CD8-positive, alpha-beta memory T cell (primary cell): ENCODE results near the gene DHX15. TPM values are rescaled to one million over a fixed set of nuclear protein-coding genes. Genes with fewer than 3 reads are reported as not detected.

Experiments used
- CTCF ChIA-PET: fragments of 350-600 bp; sonication (Branson Sonifier 250); formaldehyde crosslinking; loops from one replicate; lab custom pipeline; 2021; ENCODE audit warnings: antibody characterized with exemption; lab: Charles Lee
- POLR2A ChIA-PET: fragments of 350-600 bp; sonication (Branson Sonifier 250); formaldehyde crosslinking; loops from one replicate; lab custom pipeline; 2021; ENCODE audit warnings: antibody characterized with exemption; lab: Charles Lee
- DNase-seq, 5 donors: peaks; one replicate each; pipeline versions ENCODE4 v3.0.0 to v3.0.0-alpha.2; 2020 to 2022; ENCODE audit warnings: mixed read lengths in 1 of 5
- H3K27ac ChIP-seq: one replicate; pipeline ENCODE4 v1.7.0; 2013; ENCODE audit warnings: low read depth, mild to moderate bottlenecking, low read length, moderate library complexity
- H3K27me3 ChIP-seq: 2 replicates; pipeline ENCODE4 v1.7.0; 2013; ENCODE audit warnings: low read length, mild to moderate bottlenecking; ENCODE audit not compliant: insufficient read depth, poor library complexity, severe bottlenecking
- H3K36me3 ChIP-seq: 2 replicates; pipeline ENCODE4 v1.7.0; 2013; ENCODE audit warnings: mild to moderate bottlenecking, low read length, moderate library complexity; ENCODE audit not compliant: insufficient read depth
- H3K4me1 ChIP-seq: 2 replicates; pipeline ENCODE4 v1.7.0; 2013; ENCODE audit warnings: mild to moderate bottlenecking, low read length, moderate library complexity; ENCODE audit not compliant: insufficient read depth
- H3K4me3 ChIP-seq: 2 replicates; pipeline ENCODE4 v1.7.0; 2013; ENCODE audit warnings: mild to moderate bottlenecking, low read length
- H3K9me3 ChIP-seq: 2 replicates; pipeline ENCODE4 v1.7.0; 2013; ENCODE audit warnings: mild to moderate bottlenecking, low read length
- H3K27ac Mint-ChIP-seq, 8 donors: one replicate each; pipeline ENCODE4 v1.8.0; 2020 to 2021; ENCODE audit warnings: mixed read lengths in 8 of 8, mild to moderate bottlenecking in 6 of 8, inconsistent platforms in 3 of 8, moderate library complexity in 3 of 8
- H3K27me3 Mint-ChIP-seq, 2 donors: one replicate each; pipeline ENCODE4 v1.8.0; 2020 to 2021; ENCODE audit warnings: mixed read lengths in 2 of 2, mild to moderate bottlenecking in 1 of 2, moderate library complexity in 1 of 2
- H3K36me3 Mint-ChIP-seq, 3 donors: one replicate each; pipeline ENCODE4 v1.8.0; 2020 to 2021; ENCODE audit warnings: mixed read lengths in 3 of 3, inconsistent platforms in 1 of 3, mild to moderate bottlenecking in 1 of 3
- H3K4me1 Mint-ChIP-seq, 3 donors: one replicate each; pipeline ENCODE4 v1.8.0; 2020 to 2021; ENCODE audit warnings: mixed read lengths in 3 of 3, inconsistent platforms in 1 of 3, mild to moderate bottlenecking in 1 of 3
- H3K4me3 Mint-ChIP-seq, 7 donors: one replicate each; pipeline ENCODE4 v1.8.0; 2020 to 2021; ENCODE audit warnings: mixed read lengths in 7 of 7, mild to moderate bottlenecking in 6 of 7, moderate library complexity in 4 of 7, inconsistent platforms in 2 of 7
- H3K9me3 Mint-ChIP-seq, 5 donors: one replicate each; pipeline ENCODE4 v1.8.0; 2020 to 2022; ENCODE audit warnings: mixed read lengths in 5 of 5, mild to moderate bottlenecking in 3 of 5, moderate library complexity in 2 of 5, inconsistent platforms in 1 of 5
- polyA plus RNA-seq: library from polyadenylated mRNA; unstranded; fragments of 300-500 nt; fragmentation: Illumina TruSeq; gene quantifications from one replicate; pipeline ENCODE4 v1.2.3, GENCODE V29; 2021
- total RNA-seq, 2 experiments: library from RNA; stranded (reverse); gene quantifications; one replicate each; pipeline ENCODE4 v1.2.3, GENCODE V29; 2021

DHX15 gene
- total and polyA plus RNA-seq, 3 experiments from 2014 or later, result 54.8 to 209 (median 207) TPM

GRCh38 chr4:24565054-24565453 lies 19.3 kb downstream of the DHX15 start:
- H3K27ac ChIP-seq, result no peak overlapping the region
- H3K36me3 Mint-ChIP-seq, result peaks cover 13 to 69% (median 31%) of the 10 kb centered on the region in 3 donors
- ChIA-PET CTCF (interaction anchor here (1.3 kb wide), 1 partner anchor 8 kb away, joined by 3 read pairs; no protein-coding TSS in a partner anchor), POLR2A (no interaction called here)
- H3K4me1 Mint-ChIP-seq, result peaks cover 73 to 93% (median 92%) of the 10 kb centered on the region in 3 donors
- H3K27ac Mint-ChIP-seq, result peak overlapping the region in 6 of 8 donors; percentile 38 to 72 (median 58)
- peaks cover 0 to 4% (median 3%) of the 10 kb centered on the region in 5 donors for H3K9me3 Mint-ChIP-seq
- H3K4me3 ChIP-seq, result no peak overlapping the region
- no peaks in the 10 kb centered on the region for H3K27me3 ChIP-seq
- DNase-seq, result no peak
- H3K9me3 ChIP-seq, result no peaks in the 10 kb centered on the region
- peaks cover 16% of the 10 kb centered on the region for H3K36me3 ChIP-seq
- H3K4me3 Mint-ChIP-seq, result peak overlapping the region in 3 of 7 donors; percentile 13 to 36 (median 29)
- H3K27me3 Mint-ChIP-seq, result no peaks in the 10 kb centered on the region
- peaks cover 45% of the 10 kb centered on the region for H3K4me1 ChIP-seq

GRCh38 chr4:24564488-24564887 lies 19.9 kb downstream of the DHX15 start:
- peak overlapping the region in 5 of 8 donors; percentile 19 to 88 (median 73) for H3K27ac Mint-ChIP-seq
- POLR2A ChIA-PET, result no interaction called here

GRCh38 chr4:24561438-24562139 lies 22.8 kb downstream of the DHX15 start:
- Histone ChIP-seq H3K4me3 (no peak overlapping the region), H3K4me1 (peaks cover 59% of the 10 kb centered on the region), H3K9me3 (no peaks in the 10 kb centered on the region), H3K27ac (no peak overlapping the region), H3K27me3 (no peaks in the 10 kb centered on the region), H3K36me3 (peaks cover 6% of the 10 kb centered on the region)
- Mint-ChIP-seq H3K36me3 (peaks cover 13 to 62% (median 19%) of the 10 kb centered on the region in 3 donors), H3K9me3 (peaks cover 0 to 4% (median 3%) of the 10 kb centered on the region in 5 donors), H3K27me3 (no peaks in the 10 kb centered on the region), H3K4me1 (peaks cover 81 to 97% (median 96%) of the 10 kb centered on the region in 3 donors), H3K27ac (peak overlapping the region in 5 of 8 donors; percentile 16 to 81 (median 56)), H3K4me3 (no peak overlapping the region)
- ChIA-PET POLR2A (no interaction called here), CTCF (interaction anchor here (1.3 kb wide), 1 partner anchor 10 kb away, joined by 3 read pairs; no protein-coding TSS in a partner anchor)
- DNase-seq, result no peak

More at GRCh38 chr4:24564488-24564887, 19.9 kb downstream of the DHX15 start:
- H3K27me3 Mint-ChIP-seq, result no peaks in the 10 kb centered on the region
- no peak overlapping the region for H3K4me3 ChIP-seq
- H3K27me3 ChIP-seq, result no peaks in the 10 kb centered on the region
- H3K27ac ChIP-seq, result no peak overlapping the region
- no peaks in the 10 kb centered on the region for H3K9me3 ChIP-seq
- peak overlapping the region in 6 of 7 donors; percentile 3 to 47 (median 22) for H3K4me3 Mint-ChIP-seq
- CTCF ChIA-PET, result interaction anchor here (1.3 kb wide), 1 partner anchor 9 kb away, joined by 3 read pairs; no protein-coding TSS in a partner anchor
- H3K9me3 Mint-ChIP-seq, result peaks cover 0 to 4% (median 3%) of the 10 kb centered on the region in 5 donors
- peaks cover 72 to 93% (median 92%) of the 10 kb centered on the region in 3 donors for H3K4me1 Mint-ChIP-seq
- peaks cover 11% of the 10 kb centered on the region for H3K36me3 ChIP-seq
- H3K4me1 ChIP-seq, result peaks cover 44% of the 10 kb centered on the region
- H3K36me3 Mint-ChIP-seq, result peaks cover 13 to 65% (median 27%) of the 10 kb centered on the region in 3 donors
- DNase-seq, result no peak

- H3K27ac Mint-ChIP-seq, result peak overlapping the region in 1 of 8 donors; percentile 35
- Histone ChIP-seq H3K27me3 (no peaks in the 10 kb centered on the region), H3K4me3 (no peak overlapping the region), H3K36me3 (peaks cover 5% of the 10 kb centered on the region), H3K27ac (no peak overlapping the region), H3K4me1 (peaks cover 54% of the 10 kb centered on the region), H3K9me3 (no peaks in the 10 kb centered on the region)
- peaks cover 82 to 97% (median 96%) of the 10 kb centered on the region in 3 donors for H3K4me1 Mint-ChIP-seq
- H3K4me3 Mint-ChIP-seq, result no peak overlapping the region
- CTCF ChIA-PET, result interaction anchor here (1.3 kb wide), 1 partner anchor 10 kb away, joined by 3 read pairs; no protein-coding TSS in a partner anchor
- DNase-seq, result no peak
- peaks cover 13 to 64% (median 19%) of the 10 kb centered on the region in 3 donors for H3K36me3 Mint-ChIP-seq
- peaks cover 0 to 4% (median 3%) of the 10 kb centered on the region in 5 donors for H3K9me3 Mint-ChIP-seq
- no peaks in the 10 kb centered on the region for H3K27me3 Mint-ChIP-seq
- POLR2A ChIA-PET, result no interaction called here
These were observed 23.4 kb downstream of the DHX15 start for GRCh38 chr4:24560868-24561368.

- Histone ChIP-seq H3K36me3 (no peaks in the 10 kb centered on the region), H3K27me3 (no peaks in the 10 kb centered on the region), H3K4me1 (peaks cover 44% of the 10 kb centered on the region), H3K27ac (no peak overlapping the region), H3K9me3 (no peaks in the 10 kb centered on the region), H3K4me3 (no peak overlapping the region)
- CTCF ChIA-PET, result no interaction called here
- DNase-seq, result no peak
- Mint-ChIP-seq H3K9me3 (peaks cover 0 to 4% (median 3%) of the 10 kb centered on the region in 5 donors), H3K36me3 (peaks cover 13 to 60% (median 19%) of the 10 kb centered on the region in 3 donors), H3K27me3 (no peaks in the 10 kb centered on the region), H3K4me3 (peak overlapping the region in 3 of 7 donors; percentile 12 to 43 (median 23)), H3K27ac (peak overlapping the region in 3 of 8 donors; percentile 15 to 66 (median 45)), H3K4me1 (peaks cover 78 to 94% (median 93%) of the 10 kb centered on the region in 3 donors)
- POLR2A ChIA-PET, result no interaction called here
These were observed 24.5 kb downstream of the DHX15 start for GRCh38 chr4:24559889-24560288.

GRCh38 chr4:24559032-24559821 lies 25.1 kb downstream of the DHX15 start:
- no peaks in the 10 kb centered on the region for H3K27me3 ChIP-seq
- no peak overlapping the region for H3K4me3 ChIP-seq
- ChIA-PET POLR2A (no interaction called here), CTCF (no interaction called here)
- peaks cover 77 to 94% (median 93%) of the 10 kb centered on the region in 3 donors for H3K4me1 Mint-ChIP-seq
- peaks cover 13 to 61% (median 17%) of the 10 kb centered on the region in 3 donors for H3K36me3 Mint-ChIP-seq
- no peaks in the 10 kb centered on the region for H3K27me3 Mint-ChIP-seq
- peaks cover 0 to 4% (median 3%) of the 10 kb centered on the region in 5 donors for H3K9me3 Mint-ChIP-seq
- H3K27ac ChIP-seq, result no peak overlapping the region
- peak overlapping the region in 7 of 8 donors; percentile 4 to 56 (median 45) for H3K27ac Mint-ChIP-seq
- H3K36me3 ChIP-seq, result no peaks in the 10 kb centered on the region
- peak overlapping the region in 6 of 7 donors; percentile 18 to 49 (median 34) for H3K4me3 Mint-ChIP-seq
- no peak for DNase-seq
- H3K9me3 ChIP-seq, result no peaks in the 10 kb centered on the region
- peaks cover 44% of the 10 kb centered on the region for H3K4me1 ChIP-seq

GRCh38 chr4:24557026-24558025 lies 27.0 kb downstream of the DHX15 start:
- Mint-ChIP-seq H3K4me1 (peaks cover 66 to 86% (median 83%) of the 10 kb centered on the region in 3 donors), H3K27ac (peak overlapping the region; percentile 2 to 78 (median 48)), H3K36me3 (peaks cover 10 to 61% (median 13%) of the 10 kb centered on the region in 3 donors), H3K4me3 (peak overlapping the region in 5 of 7 donors; percentile 18 to 55 (median 39)), H3K9me3 (peaks cover 0 to 4% (median 3%) of the 10 kb centered on the region in 5 donors), H3K27me3 (no peaks in the 10 kb centered on the region)
- no peak overlapping the region for H3K27ac ChIP-seq
- POLR2A ChIA-PET, result no interaction called here
- no peaks in the 10 kb centered on the region for H3K27me3 ChIP-seq
- no peak for DNase-seq
- H3K4me1 ChIP-seq, result peaks cover 40% of the 10 kb centered on the region
- H3K9me3 ChIP-seq, result no peaks in the 10 kb centered on the region
- H3K36me3 ChIP-seq, result peaks cover 3% of the 10 kb centered on the region
- H3K4me3 ChIP-seq, result no peak overlapping the region
- CTCF ChIA-PET, result no interaction called here
